CD1c-positive myeloid dendritic cell (primary cell): ENCODE data around the gene SBK1.

Source experiments
- DNase-seq: peaks from one replicate; pipeline ENCODE4 v3.0.0-alpha.2; 2016; ENCODE audit errors: extremely low spot score

Gene SBK1

DNA sequence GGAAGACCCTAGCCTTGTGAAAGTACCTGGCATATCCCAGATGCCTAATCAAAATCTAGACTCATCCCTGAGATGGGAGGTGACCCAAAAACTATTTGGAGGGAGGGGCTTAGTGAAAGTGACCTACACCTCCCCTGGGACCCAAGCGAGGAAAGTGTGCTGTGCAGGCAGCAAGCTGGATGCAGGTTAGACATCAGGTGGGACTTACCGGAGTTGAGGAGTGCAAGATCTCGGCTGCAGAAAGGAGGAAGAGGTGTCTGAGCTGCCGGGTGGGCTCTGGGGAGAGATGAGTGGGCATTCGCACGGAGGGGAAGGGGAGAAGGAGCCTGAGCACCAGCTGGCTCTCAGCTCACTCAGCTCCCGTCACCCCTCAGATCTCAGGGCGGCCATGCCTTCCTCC lies 10.3 kb upstream of the SBK1 start:
- DNase-seq: no peak

DNA sequence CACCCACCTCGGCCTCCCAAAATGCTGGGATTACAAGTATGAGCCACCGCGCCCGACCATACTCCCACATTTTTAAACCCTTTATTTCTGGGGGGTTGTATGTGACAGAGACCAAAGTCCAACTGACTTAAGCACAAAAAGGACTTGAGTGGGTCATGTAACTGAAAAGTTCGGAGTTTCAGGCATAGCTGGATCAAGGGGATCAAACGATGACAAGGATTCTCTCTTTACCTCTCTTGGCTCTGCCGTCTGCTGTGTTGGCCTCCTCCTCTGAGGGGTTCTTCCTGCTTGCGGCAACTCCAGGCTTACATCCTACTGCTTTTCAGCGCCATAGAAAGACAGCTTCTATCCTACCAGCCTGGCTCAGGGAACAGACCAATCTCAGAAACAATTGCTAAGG lies 9.2 kb upstream of the SBK1 start:
- no peak for DNase-seq

DNA sequence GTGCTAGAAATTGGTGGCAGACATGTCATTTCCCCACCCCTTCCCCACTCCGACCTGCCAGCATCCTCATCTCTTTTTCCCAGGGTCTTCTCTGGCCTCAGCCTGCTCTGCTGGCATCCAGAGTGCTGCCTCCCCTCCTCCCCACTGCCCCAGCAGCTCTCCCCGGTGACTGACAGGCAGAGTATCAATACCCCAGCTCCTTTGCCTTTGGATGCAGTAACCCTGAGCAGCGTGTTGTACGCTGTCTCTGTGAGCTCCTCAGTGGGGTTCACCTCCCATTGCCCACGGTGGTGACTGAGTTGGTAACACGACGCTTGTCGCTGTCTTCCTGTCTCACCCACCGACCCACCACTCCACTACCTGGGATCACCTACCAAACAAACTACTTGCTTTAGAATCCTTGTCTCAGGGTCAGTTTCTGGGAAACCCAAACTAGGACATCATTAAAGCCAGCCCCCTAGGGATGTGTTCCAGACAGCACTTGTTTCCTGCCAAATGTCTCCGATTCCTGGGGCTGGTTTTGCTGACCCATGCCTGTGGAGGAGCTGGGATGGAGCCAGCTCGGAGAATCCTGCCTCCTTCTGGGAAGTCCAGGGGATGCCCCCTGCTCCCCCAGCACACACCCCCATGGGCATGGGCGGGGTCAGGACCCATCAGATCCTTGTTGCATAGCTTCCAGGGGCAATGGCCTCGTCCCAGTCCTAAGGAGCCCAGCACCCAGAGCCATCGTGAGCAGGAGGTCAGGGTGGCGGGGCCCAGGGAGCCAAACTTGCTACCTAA lies 8.3 kb upstream of the SBK1 start:
- no peak for DNase-seq

DNA sequence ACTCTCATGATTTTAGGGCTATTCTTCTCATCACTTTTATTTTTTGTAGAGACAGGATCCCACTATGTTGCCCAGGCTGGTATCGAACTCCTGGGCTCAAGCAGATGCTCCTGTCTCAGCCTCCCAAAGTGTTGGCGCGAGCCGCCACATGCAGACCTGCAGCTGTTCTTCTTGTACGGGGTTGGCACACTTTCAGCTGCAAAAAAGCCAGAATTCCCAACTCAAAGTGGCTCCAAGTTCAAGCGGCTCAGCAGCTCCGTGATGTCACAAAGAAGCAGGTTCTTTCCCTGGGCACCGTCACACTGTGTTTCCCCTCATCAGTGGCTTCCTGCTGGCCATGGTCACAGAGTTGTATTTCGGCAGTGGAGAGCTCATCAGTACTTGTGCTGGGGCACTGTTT lies 6.7 kb upstream of the SBK1 start:
- DNase-seq: no peak

DNA sequence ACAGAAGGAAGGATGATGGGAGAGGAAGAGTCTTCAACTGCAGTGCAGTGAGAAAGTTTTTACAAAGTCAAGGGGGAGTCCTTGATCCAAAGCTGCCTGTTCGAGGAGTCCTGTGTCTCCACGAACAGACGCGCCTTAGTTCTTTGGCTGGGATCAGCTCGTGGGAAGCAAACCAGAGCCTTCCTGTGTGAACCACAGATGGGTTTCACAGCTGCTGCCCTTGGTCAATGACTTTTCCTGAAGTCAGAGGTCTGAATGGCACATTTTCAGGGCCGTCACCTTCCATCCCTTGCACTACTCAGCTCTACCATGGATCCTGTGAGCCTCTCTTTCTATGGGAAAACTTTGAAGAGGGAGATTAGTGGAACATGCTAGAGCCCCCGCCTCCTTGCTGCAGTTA lies 4.2 kb upstream of the SBK1 start:
- DNase-seq: no peak

DNA sequence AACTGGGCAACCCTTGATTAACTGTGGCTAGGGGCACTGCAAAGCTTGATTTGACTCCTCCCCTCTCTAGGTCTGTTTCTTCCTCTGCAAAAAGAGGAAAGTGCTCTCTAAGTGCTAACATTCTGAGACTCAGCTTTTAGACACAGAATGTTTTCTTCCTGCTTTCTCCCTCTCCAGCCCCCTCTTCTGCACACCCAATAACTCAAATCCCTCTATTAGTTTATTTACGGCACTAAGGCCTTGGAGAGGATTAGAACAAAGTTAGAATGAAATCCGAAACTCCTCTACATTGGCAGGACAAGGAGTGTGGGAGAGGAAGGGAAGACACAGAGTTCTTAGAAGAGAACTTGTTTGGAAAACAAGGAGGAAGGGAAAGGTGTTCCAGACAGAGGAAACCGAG lies 3.3 kb upstream of the SBK1 start:
- no peak for DNase-seq

DNA sequence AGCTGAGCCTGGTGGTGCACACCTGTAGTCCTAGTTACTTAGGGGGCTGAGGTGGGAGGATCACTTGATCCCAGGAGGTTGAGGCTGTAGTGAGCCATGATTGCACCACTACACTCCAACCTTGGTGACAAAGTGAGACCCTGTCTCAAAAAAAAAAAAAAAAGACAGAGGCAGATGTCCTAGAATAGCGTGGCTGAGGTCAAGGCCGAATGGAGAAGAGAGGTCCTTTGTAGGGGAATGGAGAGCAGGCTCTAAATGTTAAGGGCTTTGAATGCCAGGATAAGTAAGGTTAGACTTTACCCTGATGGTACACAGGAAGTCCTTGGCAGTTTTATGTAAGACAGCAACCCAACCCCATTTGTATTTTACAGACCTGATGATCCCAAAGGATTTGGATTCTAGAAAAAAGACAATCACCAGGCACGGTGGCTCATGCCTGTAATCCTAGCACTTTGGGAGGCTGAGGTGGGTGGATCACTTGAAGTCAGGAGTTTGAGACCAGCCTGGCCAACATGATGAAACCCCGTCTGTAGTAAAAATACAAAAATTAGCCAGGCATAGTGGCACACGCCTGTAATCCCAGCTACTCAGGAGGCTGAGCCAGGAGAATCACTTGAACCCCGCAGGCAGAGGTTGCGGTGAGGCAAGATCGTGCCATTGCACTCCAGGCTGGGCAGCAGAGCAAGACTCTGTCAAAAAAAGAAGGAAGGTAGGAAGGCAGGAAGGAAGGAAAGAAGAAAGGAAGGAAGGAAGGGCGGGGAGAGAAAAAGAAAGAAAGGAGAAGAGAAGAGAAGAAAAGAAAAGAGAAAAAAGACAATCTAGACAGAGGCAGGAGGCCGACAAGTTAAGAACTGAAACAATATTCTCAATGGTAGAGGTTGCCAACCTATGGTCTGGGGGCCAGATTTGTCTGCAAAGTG lies 2.1 kb upstream of the SBK1 start:
- DNase-seq: no peak

DNA sequence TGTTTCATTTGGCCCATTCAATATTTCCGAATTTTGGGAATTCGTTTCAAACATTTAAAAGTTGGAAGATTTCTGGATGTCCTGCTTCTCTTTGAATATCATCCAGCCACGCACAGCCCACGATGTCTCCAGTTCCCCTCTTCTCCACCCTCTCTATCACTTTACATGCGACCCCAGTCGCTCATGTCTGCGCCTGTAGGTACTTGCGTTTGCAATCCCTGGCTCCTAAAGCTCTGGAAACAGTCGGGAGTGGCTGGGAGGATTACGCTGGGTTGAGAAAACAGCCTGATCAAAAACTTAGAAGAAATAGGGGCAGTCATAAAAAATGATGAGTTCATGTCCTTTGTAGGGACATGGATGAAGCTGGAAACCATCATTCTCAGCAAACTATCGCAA lies 1.5 kb upstream of the SBK1 start:
- no peak for DNase-seq

DNA sequence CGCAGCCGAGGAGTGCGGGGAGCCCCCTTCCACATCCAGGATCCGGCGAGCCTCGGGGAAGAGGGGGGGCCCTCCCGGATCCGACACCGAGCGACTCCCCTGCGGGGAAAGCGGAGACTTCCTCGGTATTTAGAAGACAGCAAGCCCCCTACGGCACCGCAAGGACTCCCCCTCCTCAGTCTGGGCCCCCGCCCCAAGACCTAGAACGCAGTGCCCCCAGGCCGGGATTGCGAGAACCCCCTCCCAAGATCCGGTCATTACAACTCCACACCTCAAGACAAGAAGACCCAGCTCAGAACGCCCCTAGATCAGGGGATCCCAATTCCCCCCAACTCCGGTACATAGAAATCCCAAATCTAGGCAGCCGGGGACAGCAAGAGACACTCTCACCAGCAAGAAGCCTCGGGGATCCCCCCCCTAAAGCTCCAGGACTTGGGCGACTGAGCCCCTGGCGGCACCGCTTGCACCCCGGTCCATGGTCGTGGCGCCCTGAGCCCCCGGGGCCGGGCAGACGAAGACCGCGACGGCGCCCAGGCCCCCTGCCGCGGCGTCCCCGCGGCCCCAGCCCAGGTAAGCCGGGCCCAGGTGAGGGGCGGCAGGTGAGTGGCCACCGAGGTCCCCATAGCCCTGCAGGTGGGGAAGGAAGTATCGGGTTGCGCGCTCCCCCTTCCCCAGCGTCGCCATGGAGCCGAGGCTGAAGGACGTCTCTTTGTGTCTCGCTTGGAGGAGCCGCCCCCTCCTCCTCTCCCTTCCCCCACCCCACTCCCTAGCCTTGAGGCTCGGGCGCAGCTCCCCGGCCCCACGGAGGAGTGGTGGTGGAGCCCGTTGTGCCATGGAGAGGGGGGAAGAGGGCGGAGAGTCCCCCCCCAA lies 641 bp downstream of the SBK1 start:
- DNase-seq: no peak

DNA sequence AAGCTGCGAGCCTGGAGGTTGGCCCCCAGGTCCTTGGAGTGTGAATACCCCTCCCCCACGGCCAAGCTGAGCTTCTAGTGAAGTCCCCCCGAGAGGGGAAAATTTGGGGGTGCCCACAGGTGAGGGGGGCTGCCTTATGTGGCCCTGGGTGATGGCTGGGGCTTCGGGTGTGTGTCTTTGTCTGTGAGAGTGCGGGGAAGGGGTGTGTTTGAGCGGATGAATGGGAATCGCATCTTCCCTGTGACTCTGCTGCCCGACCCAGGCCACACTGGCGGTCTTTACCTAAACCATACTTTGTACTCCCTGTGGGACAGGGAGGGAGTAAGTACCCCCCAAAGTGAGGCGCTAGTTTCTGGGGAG lies 1.3 kb downstream of the SBK1 start:
- no peak for DNase-seq

DNA sequence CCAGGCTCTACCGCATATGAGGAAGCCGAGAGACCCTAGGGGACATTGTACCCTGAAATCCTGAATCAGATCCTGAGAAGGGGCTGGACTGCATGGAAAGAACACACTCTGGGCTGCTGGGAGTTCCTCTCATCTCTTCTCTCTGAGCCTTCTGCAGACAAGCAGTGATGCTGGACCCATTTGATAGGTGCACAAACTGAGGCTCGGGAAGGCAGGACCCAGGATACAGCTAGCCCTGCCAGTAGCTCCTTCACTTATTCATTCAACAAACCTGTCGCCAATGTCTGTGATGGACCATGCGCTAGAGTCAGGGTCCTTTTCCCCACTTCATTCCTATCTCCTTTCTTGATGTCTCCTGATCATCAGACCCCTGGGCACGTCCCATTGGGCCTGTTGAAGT lies 1.9 kb downstream of the SBK1 start:
- no peak for DNase-seq

DNA sequence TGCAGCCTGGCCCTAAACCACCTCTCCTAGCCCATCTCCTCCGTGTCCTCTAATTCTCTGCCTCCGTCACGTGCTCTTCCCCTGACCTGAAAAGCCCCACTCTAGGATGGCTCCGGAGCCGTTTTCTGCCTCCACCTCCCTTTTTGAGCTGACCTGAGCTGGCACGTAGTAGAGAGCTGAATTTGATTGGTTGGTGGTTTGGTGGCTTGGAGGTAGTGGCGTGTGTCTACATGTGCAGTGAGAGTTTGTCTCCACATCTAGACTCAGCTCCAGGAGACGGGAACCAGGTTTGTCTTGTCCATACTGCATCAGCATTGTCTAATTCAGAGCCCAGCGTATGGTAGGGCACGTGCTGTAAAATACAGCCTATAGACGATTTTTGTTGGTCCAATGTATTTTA lies 3.0 kb downstream of the SBK1 start:
- no peak for DNase-seq

DNA sequence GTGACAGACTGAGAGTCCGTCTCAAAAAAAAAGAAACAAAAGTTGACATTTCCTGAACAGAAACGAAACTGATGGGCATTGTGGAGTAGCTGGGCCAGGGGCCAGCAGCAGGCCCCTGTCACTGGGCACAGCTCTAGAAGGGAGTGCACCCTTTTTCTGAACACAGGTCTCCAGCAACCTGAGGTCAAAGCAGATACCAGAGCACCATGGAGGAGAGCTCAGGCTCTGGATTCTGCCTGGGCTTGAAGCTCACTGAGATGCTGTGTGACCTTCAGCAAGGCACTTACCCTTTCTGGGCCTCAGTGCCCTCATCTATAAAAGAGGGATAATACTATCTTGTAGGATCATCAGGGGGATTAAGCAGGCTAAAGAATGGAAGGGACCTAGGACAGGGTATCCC lies 5.0 kb downstream of the SBK1 start:
- DNase-seq: no peak

DNA sequence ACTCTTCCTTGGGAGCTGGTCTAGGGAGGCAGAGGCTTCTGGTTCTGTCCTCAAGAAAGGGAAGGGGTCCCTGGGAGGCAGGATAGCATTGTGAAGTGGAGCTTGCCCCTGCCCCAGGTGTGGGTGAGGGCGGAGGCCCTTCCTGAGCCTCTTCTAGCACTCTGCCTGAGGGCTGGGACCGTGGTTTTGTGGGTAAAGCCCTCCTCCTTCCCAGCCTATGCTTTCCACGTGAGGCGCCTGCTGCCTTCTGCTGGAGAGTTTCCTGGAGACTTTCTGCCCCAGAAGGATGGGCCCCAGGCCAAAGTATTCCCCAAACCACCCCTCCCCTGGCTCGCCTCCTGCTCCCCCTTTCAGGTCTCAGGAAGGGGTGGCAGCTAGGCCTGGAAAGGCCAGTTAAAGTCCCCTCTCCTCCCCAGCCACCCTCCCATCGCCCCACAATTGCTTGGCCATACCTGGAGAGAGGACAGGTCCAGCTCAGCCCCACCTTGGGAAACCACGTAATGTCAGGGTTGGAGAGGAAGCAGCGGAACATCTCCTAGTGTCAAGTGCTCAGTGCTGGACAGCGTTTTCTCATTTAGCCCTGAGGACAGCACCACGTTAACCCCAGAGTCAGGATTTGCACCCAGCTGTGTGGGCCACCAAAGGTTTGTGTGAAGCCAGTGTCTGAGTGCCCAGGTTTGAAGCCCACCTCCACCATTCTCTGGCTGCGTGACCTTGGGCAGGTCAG lies 5.6 kb downstream of the SBK1 start:
- DNase-seq: no peak

DNA sequence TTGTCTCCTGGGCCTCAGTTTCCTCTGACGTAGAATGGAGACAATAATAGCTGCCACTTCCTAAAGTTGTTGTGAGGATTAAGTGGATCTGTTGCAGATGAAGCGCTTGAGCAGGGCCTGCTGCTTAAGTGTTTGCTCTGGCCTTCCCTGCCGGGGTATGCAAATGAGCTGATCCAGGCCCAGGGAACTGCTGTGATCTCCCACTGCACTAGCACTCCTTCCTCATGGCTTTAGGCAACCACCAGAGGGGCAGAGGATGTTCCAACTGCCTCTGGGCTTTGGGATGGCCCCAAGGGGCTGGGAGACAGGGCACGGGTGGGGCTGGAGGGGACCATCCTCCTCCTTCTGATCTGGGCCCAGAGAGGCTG lies 6.2 kb downstream of the SBK1 start:
- DNase-seq: no peak

DNA sequence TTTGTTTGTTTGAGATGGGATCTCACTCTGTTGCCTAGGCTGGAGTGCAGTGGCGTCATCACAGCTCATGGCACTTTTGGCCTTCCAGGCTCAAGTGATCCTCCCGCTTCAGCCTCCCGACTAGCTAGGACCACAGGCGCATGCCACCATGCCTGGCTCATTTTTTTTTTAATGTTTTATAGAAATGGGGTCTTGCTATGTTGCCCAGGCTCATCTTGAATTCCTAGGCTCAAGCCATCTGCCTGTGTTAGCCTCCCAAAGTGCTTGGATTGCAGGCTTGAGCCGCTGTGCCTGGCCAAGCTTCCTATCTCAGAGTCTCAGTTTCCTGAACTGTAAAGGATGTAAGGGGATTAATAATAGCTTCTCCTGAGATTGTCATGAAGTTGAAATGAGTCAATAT lies 8.0 kb downstream of the SBK1 start:
- no peak for DNase-seq

DNA sequence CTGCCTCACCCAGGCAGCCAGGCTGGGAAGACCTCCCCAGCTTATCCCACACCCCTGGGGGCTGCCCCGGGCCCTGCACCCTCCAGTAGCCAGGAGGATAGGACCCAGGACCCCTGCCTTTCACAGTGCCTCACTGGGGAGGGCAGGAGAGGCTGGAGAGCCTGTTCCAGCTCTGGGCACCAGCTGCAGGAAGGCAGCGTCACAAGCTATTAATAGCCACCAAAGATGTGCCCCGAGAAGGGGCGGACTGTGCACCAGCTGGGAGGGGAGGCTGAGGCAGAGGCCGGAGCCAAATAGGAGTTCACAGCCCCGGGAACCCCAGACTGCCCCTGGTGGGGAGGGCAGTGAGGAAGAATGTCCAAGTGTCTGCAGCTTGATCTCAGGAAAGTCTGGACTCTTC lies 8.8 kb downstream of the SBK1 start:
- no peak for DNase-seq

DNA sequence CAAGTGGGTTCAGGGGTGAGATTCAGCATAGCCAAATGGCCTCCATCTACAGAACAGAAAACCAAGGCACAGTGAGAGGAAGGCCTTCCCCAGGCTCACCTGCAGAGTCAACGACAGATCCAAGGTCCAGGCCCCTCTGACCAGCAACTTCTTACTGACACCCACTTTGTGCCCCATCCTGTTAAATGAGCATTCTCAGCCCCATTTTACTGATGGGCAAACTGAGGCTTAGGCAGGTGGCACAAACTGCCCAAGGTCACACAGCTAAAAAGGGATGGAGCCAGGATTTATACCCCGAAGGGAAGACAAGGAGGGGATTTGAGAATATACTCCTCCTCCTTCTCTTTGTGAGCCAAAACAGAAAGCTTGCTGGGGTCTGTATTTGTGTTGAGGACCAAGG lies 9.3 kb downstream of the SBK1 start:
- DNase-seq: no peak

DNA sequence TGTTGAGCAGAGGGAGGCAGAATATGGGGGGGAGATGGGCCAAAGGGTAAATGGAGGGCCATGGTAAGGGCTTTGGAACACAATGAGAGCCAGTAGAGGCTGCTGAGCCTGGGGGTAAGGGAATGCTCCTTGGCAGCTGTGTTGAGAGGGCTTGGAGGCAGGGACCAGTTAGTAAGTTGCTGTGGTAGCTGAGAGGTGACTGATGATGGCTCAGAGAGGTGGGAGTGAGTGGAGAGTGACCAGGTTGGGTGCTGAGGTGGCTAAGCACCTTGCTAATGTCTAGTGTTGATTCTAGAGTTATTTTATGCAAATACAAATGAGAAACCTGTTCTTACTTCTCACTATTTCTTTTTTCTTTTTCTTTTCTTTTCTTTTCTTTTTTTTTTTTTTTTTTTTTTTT lies 10.8 kb downstream of the SBK1 start:
- DNase-seq: no peak

DNA sequence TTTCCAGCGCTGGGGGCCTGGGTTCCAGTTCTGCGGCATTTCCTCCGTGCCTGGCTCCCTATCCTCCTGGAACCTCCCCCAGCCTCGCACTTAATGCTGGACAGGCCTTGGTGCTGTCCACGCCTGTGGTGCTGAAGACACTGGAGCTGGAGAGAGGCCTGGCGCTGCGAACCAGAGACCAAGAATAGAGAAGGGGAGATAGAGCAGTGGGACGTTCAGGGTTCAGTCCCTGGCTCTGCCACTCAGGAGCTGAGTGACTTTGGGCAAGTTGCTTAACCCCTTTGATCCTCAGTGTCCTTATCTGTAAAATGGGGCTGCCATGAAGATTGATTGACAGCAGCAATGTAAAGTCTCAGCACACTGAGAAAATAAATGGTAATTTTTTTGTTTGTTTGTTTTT lies 11.9 kb downstream of the SBK1 start:
- DNase-seq: no peak

DNA sequence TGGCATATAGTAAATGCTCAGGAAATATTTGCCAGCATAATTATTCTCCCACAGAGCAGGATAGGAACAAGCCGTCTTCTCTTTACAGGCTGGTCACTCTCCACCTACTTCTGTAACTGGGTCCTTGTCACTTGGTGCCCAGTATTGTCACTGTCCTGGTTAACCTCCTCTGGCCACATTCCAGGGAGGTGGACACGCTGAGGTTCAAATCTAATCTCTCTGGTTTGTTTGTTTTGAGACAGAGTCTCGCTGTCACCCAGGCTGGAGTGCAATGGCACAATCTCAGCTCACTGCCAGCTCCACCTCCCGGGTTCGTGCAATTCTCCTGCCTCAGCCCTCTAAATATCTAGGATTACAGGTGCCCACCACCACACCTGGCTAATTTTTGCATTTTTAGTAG lies 15.6 kb downstream of the SBK1 start:
- no peak for DNase-seq
